Measurements from ENCODE around the gene RPL39L.
A peak's percentile ranks its signal among the peaks of the same experiment; 100 is the strongest.

Gene RPL39L

DNA sequence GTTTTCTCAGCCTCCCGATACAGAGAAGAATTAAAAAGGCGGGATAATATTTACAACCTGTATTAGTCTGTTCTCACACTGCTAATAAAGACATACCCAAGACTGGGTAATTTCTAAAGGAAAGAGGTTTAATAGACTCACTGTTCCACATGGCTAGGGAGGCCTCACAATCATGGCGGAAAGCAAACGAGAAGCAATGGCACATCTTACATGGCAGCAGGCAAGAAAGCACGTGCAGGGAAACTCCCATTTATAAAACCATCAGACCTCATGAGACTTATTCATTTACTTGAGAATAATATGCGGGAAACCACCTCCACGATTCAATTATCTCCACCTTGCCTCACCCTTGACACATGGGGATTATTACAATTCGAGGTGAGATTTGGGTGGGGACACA, 27.5 kb upstream of the RPL39L start:
- ChIA-PET CTCF (interaction anchor here (0.9 to 5.0 kb wide), 11 partner anchors 17 to 323 kb away, joined by 3 to 104 read pairs (median 6); partner anchors contain the start of gene RPL39L), POLR2A (no interaction called here)
- TF ChIP-seq, protein P1, sequence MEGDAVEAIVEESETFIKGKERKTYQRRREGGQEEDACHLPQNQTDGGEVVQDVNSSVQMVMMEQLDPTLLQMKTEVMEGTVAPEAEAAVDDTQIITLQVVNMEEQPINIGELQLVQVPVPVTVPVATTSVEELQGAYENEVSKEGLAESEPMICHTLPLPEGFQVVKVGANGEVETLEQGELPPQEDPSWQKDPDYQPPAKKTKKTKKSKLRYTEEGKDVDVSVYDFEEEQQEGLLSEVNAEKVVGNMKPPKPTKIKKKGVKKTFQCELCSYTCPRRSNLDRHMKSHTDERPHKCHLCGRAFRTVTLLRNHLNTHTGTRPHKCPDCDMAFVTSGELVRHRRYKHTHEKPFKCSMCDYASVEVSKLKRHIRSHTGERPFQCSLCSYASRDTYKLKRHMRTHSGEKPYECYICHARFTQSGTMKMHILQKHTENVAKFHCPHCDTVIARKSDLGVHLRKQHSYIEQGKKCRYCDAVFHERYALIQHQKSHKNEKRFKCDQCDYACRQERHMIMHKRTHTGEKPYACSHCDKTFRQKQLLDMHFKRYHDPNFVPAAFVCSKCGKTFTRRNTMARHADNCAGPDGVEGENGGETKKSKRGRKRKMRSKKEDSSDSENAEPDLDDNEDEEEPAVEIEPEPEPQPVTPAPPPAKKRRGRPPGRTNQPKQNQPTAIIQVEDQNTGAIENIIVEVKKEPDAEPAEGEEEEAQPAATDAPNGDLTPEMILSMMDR (IDR thresholded peaks at IDR 0.05; ENCODE audit: control extremely low read depth, extremely low read depth, low read depth, missing control alignments) = no peak
- no peak for DNase-seq (ENCODE audit: extremely low spot score)

DNA sequence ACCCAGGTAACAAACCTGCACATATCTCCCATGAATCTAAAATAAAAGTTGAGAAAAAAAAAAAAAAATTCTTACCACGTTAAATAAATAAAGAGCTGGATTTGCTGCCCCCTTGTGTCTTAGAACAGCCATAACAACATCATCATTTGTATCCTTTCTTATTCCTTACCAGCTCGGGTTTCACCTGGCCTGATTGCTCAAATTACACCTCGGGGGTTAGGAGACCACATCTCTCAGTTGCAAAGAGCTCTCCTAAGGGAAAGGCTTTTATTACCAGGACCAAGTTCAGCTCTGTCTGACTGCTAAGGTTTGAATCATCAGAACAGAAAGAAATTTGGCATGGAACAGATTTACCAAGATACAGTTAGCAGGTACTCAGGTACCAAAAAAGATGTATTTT, 25.8 kb upstream of the RPL39L start:
- ChIA-PET CTCF (interaction anchor here (0.7 to 5.0 kb wide), 48 partner anchors 9 to 554 kb away, joined by 3 to 104 read pairs (median 4); partner anchors contain the start of gene RPL39L), POLR2A (interaction anchor here (0.6 kb wide), 1 partner anchor 82 kb away, joined by 5 read pairs; no protein-coding TSS in a partner anchor)
- TF ChIP-seq, protein P1 (IDR thresholded peaks at IDR 0.05; ENCODE audit: control extremely low read depth, extremely low read depth, low read depth, missing control alignments) = peak; percentile 47
- peak; percentile 51 for DNase-seq (ENCODE audit: extremely low spot score)

DNA sequence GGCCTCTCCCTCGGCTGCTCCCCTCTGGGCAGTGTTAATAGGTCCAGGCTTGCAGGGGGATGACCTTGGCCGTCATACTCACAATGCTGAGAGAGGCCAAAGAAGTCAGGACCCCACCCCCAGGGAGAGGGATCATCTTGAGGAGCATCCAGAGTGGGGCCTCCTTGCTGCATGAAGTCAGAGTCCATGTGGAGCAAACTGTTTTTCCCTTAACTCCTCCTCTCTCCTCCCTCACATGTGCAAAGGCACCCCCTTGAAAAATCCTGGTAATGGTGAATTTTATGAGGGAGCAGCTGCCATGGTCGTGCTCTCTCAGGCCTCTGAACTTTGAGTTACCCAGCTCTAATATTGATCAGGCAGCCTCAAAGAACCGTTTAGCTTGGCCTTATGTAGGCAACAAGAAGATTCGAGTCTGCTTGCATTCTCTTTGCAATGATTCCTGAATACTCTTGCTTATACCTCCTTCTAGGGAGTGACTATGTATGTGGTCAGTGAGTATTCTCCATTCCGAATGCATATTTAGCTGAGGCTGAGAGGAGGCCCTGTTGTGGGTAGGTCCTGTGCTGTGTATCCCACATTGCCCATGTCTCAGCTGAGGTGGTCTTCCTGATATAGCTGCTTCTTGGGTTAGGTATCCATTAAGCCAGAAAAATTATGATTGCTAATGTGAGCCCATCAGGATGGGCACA, 23.1 kb upstream of the RPL39L start:
- TF ChIP-seq, protein P1 (IDR thresholded peaks at IDR 0.05; ENCODE audit: control extremely low read depth, extremely low read depth, low read depth, missing control alignments) = no peak
- POLR2A ChIA-PET = interaction anchor here (0.9 kb wide), 1 partner anchor 379 kb away, joined by 3 read pairs; the partner anchor contains the start of gene EIF4A2
- no peak for DNase-seq (ENCODE audit: extremely low spot score)
- CTCF ChIA-PET = interaction anchor here (1.1 to 5.0 kb wide), 7 partner anchors 12 to 1177 kb away, joined by 3 to 104 read pairs (median 7); partner anchors contain the start of gene RPL39L

DNA sequence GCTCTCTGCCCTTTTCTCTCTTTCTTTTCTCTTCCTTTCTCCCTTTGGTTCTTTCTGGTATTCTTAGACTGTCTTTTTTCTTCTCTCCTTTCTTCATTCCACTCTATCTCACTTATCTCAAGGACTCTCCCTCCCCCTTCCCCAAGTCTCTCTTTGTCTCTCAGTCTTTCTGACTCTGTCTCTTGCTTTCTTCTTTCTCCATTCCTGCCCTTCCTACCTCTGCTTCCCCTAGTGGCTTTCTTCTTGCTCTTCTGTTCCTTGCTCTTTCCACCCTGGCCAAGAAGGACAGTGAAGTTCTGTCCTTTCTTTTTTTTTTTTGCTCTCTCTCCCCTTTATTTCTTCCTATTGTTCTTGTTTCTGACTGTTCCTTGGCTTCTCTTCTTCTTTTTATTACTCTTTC, 22.3 kb upstream of the RPL39L start:
- CTCF ChIA-PET = interaction anchor here (4.4 kb wide), 1 partner anchor 313 kb away, joined by 23 read pairs; no protein-coding TSS in a partner anchor

DNA sequence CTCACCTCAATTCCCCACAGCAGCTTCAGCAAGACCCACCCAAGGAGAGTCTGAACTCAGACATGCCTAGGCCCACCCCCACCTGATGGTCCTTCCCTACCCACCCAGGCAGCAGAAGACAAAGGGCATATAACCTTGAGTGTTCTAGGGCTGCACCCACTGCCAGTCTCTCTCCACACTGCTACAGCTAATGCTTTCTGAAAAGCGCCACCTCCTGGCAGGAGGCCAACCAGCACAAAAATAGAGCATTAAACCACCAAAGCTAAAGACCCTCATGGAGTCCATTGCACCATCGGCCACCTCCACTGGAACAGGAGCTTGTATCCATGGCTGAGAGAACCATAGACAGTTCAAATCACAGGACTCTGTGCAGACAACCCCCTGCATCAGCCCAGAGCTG, 11.3 kb upstream of the RPL39L start:
- TF ChIP-seq, protein P1 (IDR thresholded peaks at IDR 0.05; ENCODE audit: control extremely low read depth, extremely low read depth, low read depth, missing control alignments) = peak; percentile 54
- no peak for DNase-seq (ENCODE audit: extremely low spot score)
- CTCF ChIA-PET = interaction anchor here (0.7 to 5.3 kb wide), 30 partner anchors 10 to 352 kb away, joined by 3 to 73 read pairs (median 4); partner anchors contain the start of gene RPL39L
- POLR2A ChIA-PET = no interaction called here

More for the DNA sequence above, 22.3 kb upstream of the RPL39L start:
- POLR2A ChIA-PET = no interaction called here
- TF ChIP-seq, protein P1 (IDR thresholded peaks at IDR 0.05; ENCODE audit: control extremely low read depth, extremely low read depth, low read depth, missing control alignments) = no peak
- no peak for DNase-seq (ENCODE audit: extremely low spot score)

DNA sequence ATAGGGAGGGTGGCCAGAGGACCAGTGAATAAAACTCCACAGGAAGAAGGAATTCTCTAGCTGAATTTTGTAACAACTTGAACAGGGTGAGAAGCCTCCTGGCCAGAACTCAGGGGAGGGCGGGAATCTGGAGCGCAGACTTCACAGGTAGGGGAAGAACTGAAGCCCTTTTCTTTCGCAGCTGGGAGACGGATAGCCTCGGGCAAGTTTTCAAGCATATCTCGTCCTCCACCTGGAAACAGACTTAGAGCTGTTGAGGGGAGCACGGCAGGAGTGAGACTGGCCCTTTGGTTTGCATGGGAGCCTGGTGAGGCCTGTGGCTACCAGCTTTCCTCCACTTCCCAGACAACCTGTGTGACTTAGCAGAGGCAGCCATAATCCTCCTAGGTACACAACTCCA, 10.9 kb upstream of the RPL39L start:
- ChIA-PET POLR2A (no interaction called here), CTCF (interaction anchor here (0.7 to 5.3 kb wide), 30 partner anchors 10 to 352 kb away, joined by 3 to 73 read pairs (median 4); partner anchors contain the start of gene RPL39L)
- no peak for DNase-seq (ENCODE audit: extremely low spot score)
- TF ChIP-seq, protein P1 (IDR thresholded peaks at IDR 0.05; ENCODE audit: control extremely low read depth, extremely low read depth, low read depth, missing control alignments) = no peak
